ENCODE results near the gene SPTBN5.

GRCh38 chr15:41887893-41888292 lies 6.0 kb downstream of the SPTBN5 start:
- no peak for TF ChIP-seq CTCF (IDR thresholded peaks at IDR 0.05)
- no peak for TF ChIP-seq POLR2A (IDR thresholded peaks at IDR 0.05)

All from heart left ventricle (tissue), 13 donors.